Sigmoid colon (tissue), 7 donors: ENCODE results near the gene JAZF1. TPM values are rescaled to one million over a fixed set of nuclear protein-coding genes. Genes with fewer than 3 reads are reported as not detected.

Experiments
- DNase-seq: peaks from one replicate; pipeline ENCODE4 v3.0.0-alpha.2; 2019
- H3K27ac ChIP-seq, 4 donors: fragments of 200-600 bp; sonication (generic); one replicate each; pipeline ENCODE4 v1.5.1; 2016 to 2019; ENCODE audit warnings: mild to moderate bottlenecking in 1 of 4
- H3K27me3 ChIP-seq, 3 donors: fragments of 200-600 bp; sonication (generic); one replicate each; pipeline ENCODE4 v1.5.1; 2019; ENCODE audit warnings: mild to moderate bottlenecking in 1 of 3
- H3K36me3 ChIP-seq, 4 donors: fragments of 200-600 bp; sonication (generic); one replicate each; pipeline ENCODE4 v1.5.1; 2016 to 2019
- H3K4me1 ChIP-seq, 4 donors: fragments of 200-600 bp; sonication (generic); one replicate each; pipeline ENCODE4 v1.5.1; 2017 to 2019
- H3K4me3 ChIP-seq, 4 donors: fragments of 200-600 bp; sonication (generic); one replicate each; pipeline ENCODE4 v1.5.1; 2017 to 2019; ENCODE audit warnings: mild to moderate bottlenecking in 2 of 4, moderate library complexity in 1 of 4
- H3K9me3 ChIP-seq, 4 donors: fragments of 200-600 bp in 3 of 4; sonication (generic) in 3 of 4; one replicate each; pipeline versions ENCODE4 v1.5.1 to v1.6.1; 2013 to 2019
- EP300 ChIP-seq, 4 donors: sonication (generic); formaldehyde crosslinking; IDR thresholded peaks; one replicate each; pipeline ENCODE4 v1.6.1; 2017; ENCODE audit warnings: antibody characterized with exemption in 4 of 4
- POLR2A ChIP-seq, 2 donors: fragments of 450-650 bp; IDR thresholded peaks; one replicate each; pipeline ENCODE4 v1.6.1; 2016; ENCODE audit warnings: antibody characterized with exemption in 2 of 2, mild to moderate bottlenecking in 2 of 2, moderate library complexity in 2 of 2
- POLR2AphosphoS5 ChIP-seq, 4 donors: sonication (generic); formaldehyde crosslinking; IDR thresholded peaks; one replicate each; pipeline ENCODE4 v1.6.1; 2017; ENCODE audit warnings: antibody characterized with exemption in 4 of 4
- WGBS, 2 donors: extraction: QIAGEN DNeasy Blood & Tissue Kit; methylation state at CpG; one replicate each; pipeline ENCODE4 v1.1.7; 2013; 5-methylcytosine and 5-hydroxymethylcytosine counted together
- intact Hi-C: fragments of 100-400 bp; cut with DNase I; formaldehyde crosslinking; loops from one replicate; pipeline ENCODE4 v1.15.1; 2023
- polyA plus RNA-seq, 3 donors: library from polyadenylated mRNA; stranded (reverse); fragments of 200-250 nt; gene quantifications; one replicate each; pipeline ENCODE4 v1.2.3, GENCODE V29; 2013
- total RNA-seq, 4 donors: library from RNA; depleted of rRNA; stranded (reverse); fragments of >200 nt; gene quantifications; one replicate each; pipeline ENCODE4 v1.1.0, GENCODE V29; 2016
- TF ChIP-seq, protein P1 (sequence below), 4 experiments: fragments of 450-650 bp in 3 of 4; fragments of 200-600 bp in 1 of 4; IDR thresholded peaks; one replicate each; pipeline ENCODE4 v1.5.1; 2016 to 2019; ENCODE audit warnings: antibody characterized with exemption in 4 of 4, mild to moderate bottlenecking in 3 of 4, moderate library complexity in 2 of 4
- donor health status: healthy with polysubstance abuse.
- donor health status: Bipolar disorder and iron deficiency.
- donor health status: healthy.

Gene JAZF1
- total and polyA plus RNA-seq, 7 donors = 4.2 to 59.6 (median 46.4) TPM

DNA sequence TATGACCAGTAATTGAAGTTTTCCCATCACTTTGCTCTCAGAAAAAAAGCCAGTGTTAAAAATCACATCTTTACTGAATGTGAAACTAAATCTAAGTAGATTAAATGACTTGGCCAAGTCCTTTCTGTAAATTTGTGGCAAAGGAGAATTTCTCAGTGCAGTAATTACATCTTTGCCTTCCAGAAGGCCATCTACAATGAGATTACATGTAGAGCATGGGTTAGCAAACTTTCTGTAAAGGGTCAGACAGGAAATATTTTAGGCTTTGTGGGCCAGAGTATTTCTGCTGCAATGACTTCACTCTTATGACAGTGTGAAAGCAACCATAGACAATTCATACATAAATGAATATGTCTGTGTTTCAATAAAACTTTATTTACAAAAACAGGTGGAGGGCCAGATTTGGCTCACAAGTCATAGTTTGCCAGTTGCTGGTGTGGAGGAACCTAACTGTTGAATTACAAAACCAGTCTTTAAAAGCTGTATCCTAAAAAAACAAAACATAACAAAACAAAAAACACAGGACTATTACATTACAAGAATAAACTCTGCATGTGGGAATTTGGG lies 249.6 kb downstream of the JAZF1 start:
- H3K4me3 ChIP-seq = no peak overlapping the region
- no peaks in the 10 kb centered on the region for H3K9me3 ChIP-seq
- TF ChIP-seq POLR2A (IDR thresholded peaks at IDR 0.05) = no peak
- no peak for TF ChIP-seq POLR2AphosphoS5 (IDR thresholded peaks at IDR 0.05)
- no peak for TF ChIP-seq EP300 (IDR thresholded peaks at IDR 0.05)
- TF ChIP-seq, protein P1, sequence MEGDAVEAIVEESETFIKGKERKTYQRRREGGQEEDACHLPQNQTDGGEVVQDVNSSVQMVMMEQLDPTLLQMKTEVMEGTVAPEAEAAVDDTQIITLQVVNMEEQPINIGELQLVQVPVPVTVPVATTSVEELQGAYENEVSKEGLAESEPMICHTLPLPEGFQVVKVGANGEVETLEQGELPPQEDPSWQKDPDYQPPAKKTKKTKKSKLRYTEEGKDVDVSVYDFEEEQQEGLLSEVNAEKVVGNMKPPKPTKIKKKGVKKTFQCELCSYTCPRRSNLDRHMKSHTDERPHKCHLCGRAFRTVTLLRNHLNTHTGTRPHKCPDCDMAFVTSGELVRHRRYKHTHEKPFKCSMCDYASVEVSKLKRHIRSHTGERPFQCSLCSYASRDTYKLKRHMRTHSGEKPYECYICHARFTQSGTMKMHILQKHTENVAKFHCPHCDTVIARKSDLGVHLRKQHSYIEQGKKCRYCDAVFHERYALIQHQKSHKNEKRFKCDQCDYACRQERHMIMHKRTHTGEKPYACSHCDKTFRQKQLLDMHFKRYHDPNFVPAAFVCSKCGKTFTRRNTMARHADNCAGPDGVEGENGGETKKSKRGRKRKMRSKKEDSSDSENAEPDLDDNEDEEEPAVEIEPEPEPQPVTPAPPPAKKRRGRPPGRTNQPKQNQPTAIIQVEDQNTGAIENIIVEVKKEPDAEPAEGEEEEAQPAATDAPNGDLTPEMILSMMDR (IDR thresholded peaks at IDR 0.05) = no peak
- no peaks in the 10 kb centered on the region for H3K27me3 ChIP-seq
- peaks cover 0 to 33% (median 16%) of the 10 kb centered on the region in 4 donors for H3K4me1 ChIP-seq
- DNase-seq = no peak
- H3K36me3 ChIP-seq = no peaks in the 10 kb centered on the region
- intact Hi-C loops = no loop called here
- no peak overlapping the region for H3K27ac ChIP-seq

DNA sequence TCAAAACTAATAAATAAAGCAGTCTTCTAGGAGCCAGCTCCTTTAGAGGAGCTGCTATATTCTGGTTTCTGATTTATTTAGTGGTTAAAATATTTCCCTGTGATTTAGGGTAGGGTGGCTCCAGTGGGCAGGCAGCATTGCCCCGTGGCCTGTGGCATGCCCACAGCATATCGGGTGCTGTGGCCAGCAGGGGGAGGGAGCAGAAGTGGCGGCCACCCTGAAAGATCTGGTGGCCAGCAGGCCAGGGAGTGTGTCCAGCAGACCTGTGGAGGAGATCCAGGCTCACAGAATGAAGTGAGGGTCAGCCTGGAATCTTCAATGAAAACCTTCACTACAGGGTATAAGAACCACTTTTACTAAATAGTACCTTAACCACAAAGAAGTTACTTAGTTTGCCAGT lies 251.5 kb downstream of the JAZF1 start:
- no peaks in the 10 kb centered on the region for H3K36me3 ChIP-seq
- no peak overlapping the region for H3K4me3 ChIP-seq
- 87 to 91% methylated on average over 3 of the region's 3 CpGs for WGBS, 2 donors
- no peak overlapping the region for H3K27ac ChIP-seq
- intact Hi-C loops = loop anchor here (5.0 to 10.0 kb wide), 2 partner anchors 144 to 168 kb away; no protein-coding TSS in a partner anchor
- H3K4me1 ChIP-seq = peaks cover 0 to 28% (median 15%) of the 10 kb centered on the region in 4 donors
- H3K27me3 ChIP-seq = no peaks in the 10 kb centered on the region
- TF ChIP-seq POLR2AphosphoS5 (IDR thresholded peaks at IDR 0.05) (no peak), EP300 (IDR thresholded peaks at IDR 0.05) (no peak), POLR2A (IDR thresholded peaks at IDR 0.05) (no peak)
- TF ChIP-seq, protein P1 (IDR thresholded peaks at IDR 0.05) = no peak
- no peaks in the 10 kb centered on the region for H3K9me3 ChIP-seq
- DNase-seq = no peak

DNA sequence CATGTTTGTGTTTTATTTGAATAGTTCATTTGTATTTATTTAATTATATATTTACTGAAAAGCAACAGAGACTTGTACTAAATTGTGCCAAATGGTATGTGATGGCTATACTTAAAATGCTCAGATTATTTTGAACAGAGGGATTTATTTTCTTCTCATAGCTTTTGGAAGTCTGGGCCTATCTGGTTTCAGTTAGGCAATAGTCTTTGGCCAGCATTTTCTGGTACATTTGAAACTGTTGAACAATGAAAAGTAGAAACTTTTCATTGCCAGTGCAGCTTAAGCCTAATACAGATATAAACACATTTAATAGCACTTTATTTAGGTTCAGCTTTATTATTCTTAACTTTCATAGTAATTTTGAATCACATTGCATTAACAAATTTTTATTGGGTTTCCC lies 252.6 kb downstream of the JAZF1 start:
- TF ChIP-seq EP300 (IDR thresholded peaks at IDR 0.05) = no peak
- TF ChIP-seq, protein P1 (IDR thresholded peaks at IDR 0.05) = no peak
- TF ChIP-seq POLR2A (IDR thresholded peaks at IDR 0.05) = no peak
- no peak for TF ChIP-seq POLR2AphosphoS5 (IDR thresholded peaks at IDR 0.05)
- no peak for DNase-seq
- intact Hi-C loops = loop anchor here (5.0 to 10.0 kb wide), 2 partner anchors 143 to 169 kb away; no protein-coding TSS in a partner anchor
- Histone ChIP-seq H3K27me3 (no peaks in the 10 kb centered on the region), H3K4me3 (no peak overlapping the region), H3K27ac (no peak overlapping the region), H3K4me1 (peaks cover 0 to 26% (median 9%) of the 10 kb centered on the region in 4 donors), H3K36me3 (no peaks in the 10 kb centered on the region), H3K9me3 (no peaks in the 10 kb centered on the region)

DNA sequence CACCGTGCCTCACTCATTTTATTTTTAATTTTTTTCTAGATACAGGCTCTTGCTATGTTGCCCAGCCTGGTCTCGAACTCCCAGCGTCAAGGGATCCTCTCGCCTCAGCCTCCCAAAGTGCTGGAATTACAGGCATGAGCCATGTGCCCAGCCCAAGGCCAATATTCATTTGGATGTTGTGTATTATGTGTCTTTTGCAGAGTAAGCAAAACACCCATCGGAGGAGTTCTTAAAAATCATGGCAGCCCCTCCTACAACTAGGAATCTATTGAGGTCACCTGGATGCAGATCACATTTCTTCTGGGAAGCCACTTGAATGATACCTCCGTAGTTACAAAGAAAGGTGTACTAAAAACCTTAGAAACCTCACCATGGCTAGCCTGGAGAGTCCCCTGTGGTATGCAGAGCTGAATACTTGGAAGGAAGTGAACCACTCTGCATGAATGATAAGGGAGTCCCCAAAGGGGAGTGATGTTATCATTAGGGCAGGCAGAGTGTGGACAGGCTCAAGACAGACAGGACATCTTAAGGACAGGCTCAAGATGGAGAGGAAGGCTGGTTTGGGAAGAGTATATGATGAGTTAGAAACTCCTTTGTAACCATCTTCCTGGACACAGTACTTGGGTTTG lies 254.9 kb downstream of the JAZF1 start:
- no peak overlapping the region for H3K4me3 ChIP-seq
- no peaks in the 10 kb centered on the region for H3K9me3 ChIP-seq
- intact Hi-C loops = loop anchor here (5.0 to 10.0 kb wide), 2 partner anchors 141 to 172 kb away; no protein-coding TSS in a partner anchor
- DNase-seq = no peak
- no peaks in the 10 kb centered on the region for H3K27me3 ChIP-seq
- WGBS, 2 donors = 92 to 94% methylated on average over 6 of the region's 6 CpGs
- H3K36me3 ChIP-seq = no peaks in the 10 kb centered on the region
- no peak overlapping the region for H3K27ac ChIP-seq
- H3K4me1 ChIP-seq = peaks cover 0 to 40% (median 11%) of the 10 kb centered on the region in 4 donors
- TF ChIP-seq, protein P1 (IDR thresholded peaks at IDR 0.05) = no peak
- no peak for TF ChIP-seq POLR2AphosphoS5 (IDR thresholded peaks at IDR 0.05)
- no peak for TF ChIP-seq EP300 (IDR thresholded peaks at IDR 0.05)
- no peak for TF ChIP-seq POLR2A (IDR thresholded peaks at IDR 0.05)
